GM23248 (cell line): Measurements from ENCODE around the gene TRIM62.

Source experiments
- EZH2 ChIP-seq: fragments of 200-600 bp; sonication (generic); IDR thresholded peaks from 2 replicates; pipeline ENCODE4 v1.6.1; 2018; ENCODE audit warnings: antibody characterized with exemption, mild to moderate bottlenecking; ENCODE audit not compliant: insufficient read depth, poor library complexity, severe bottlenecking
- EZH2phosphoT487 ChIP-seq: fragments of 200-600 bp; sonication (generic); IDR thresholded peaks from 2 replicates; pipeline ENCODE4 v1.6.1; 2018; ENCODE audit warnings: antibody characterized with exemption, moderate library complexity, mild to moderate bottlenecking, low read depth; ENCODE audit not compliant: insufficient read depth

- TF ChIP-seq EZH2: no peak
- no peak for TF ChIP-seq EZH2phosphoT487
Measured at GRCh38 chr1:33165209-33165608, 16.6 kb downstream of the TRIM62 start.
